Activated CD4-positive, alpha-beta memory T cell treated with anti-CD3 and anti-CD28 coated beads for 36 hours (primary cell): ENCODE results near the gene REG4. TPM values are rescaled to one million over a fixed set of nuclear protein-coding genes. Genes with fewer than 3 reads are reported as not detected.

Experiments
- CTCF ChIA-PET: fragments of 350-600 bp; sonication (Branson Sonifier 250); formaldehyde crosslinking; loops from one replicate; lab custom pipeline; 2021; ENCODE audit warnings: antibody characterized with exemption, inconsistent platforms; lab: Charles Lee
- POLR2A ChIA-PET: fragments of 350-600 bp; sonication (Branson Sonifier 250); formaldehyde crosslinking; loops from one replicate; lab custom pipeline; 2021; ENCODE audit warnings: antibody characterized with exemption; lab: Charles Lee
- DNase-seq: peaks from one replicate; pipeline ENCODE4 v3.0.0-alpha.2; 2020
- H3K27ac Mint-ChIP-seq: one replicate; pipeline ENCODE4 v1.8.0; 2021; ENCODE audit warnings: mixed read lengths
- H3K27me3 Mint-ChIP-seq: one replicate; pipeline ENCODE4 v1.8.0; 2021; ENCODE audit warnings: mixed read lengths
- H3K36me3 Mint-ChIP-seq: one replicate; pipeline ENCODE4 v1.8.0; 2021; ENCODE audit warnings: mixed read lengths
- H3K4me1 Mint-ChIP-seq: one replicate; pipeline ENCODE4 v1.8.0; 2021; ENCODE audit warnings: low read depth, mixed read lengths
- H3K4me3 Mint-ChIP-seq: one replicate; pipeline ENCODE4 v1.8.0; 2021; ENCODE audit warnings: mild to moderate bottlenecking, mixed read lengths
- H3K9me3 Mint-ChIP-seq: one replicate; pipeline ENCODE4 v1.8.0; 2021; ENCODE audit warnings: mixed read lengths
- intact Hi-C: fragments of 100-400 bp; cut with micrococcal nuclease; formaldehyde crosslinking; loops from one replicate; pipeline ENCODE4 v1.15.1; 2023
- total RNA-seq, 2 experiments: library from RNA; stranded (reverse); gene quantifications; one replicate each; pipeline ENCODE4 v1.2.3, GENCODE V29; 2021

The REG4 gene
- total RNA-seq, 2 experiments from 2014 or later, result not detected

GRCh38 chr1:119828266-119828665 is 17.0 kb upstream of the REG4 start:
- Mint-ChIP-seq H3K27me3 (peaks cover 12% of the 10 kb centered on the region), H3K4me1 (no peaks in the 10 kb centered on the region), H3K4me3 (no peak overlapping the region), H3K9me3 (no peaks in the 10 kb centered on the region), H3K27ac (no peak overlapping the region), H3K36me3 (no peaks in the 10 kb centered on the region)
- intact Hi-C loops, result no loop called here
- ChIA-PET CTCF (interaction anchor here (0.7 to 1.4 kb wide), 3 partner anchors 10 to 19 kb away, joined by 3 to 6 read pairs (median 4); no protein-coding TSS in a partner anchor), POLR2A (no interaction called here)
- DNase-seq, result no peak

GRCh38 chr1:119827010-119827409 is 15.8 kb upstream of the REG4 start:
- POLR2A ChIA-PET, result no interaction called here
- CTCF ChIA-PET, result interaction anchor here (0.8 kb wide), 1 partner anchor 15 kb away, joined by 3 read pairs; no protein-coding TSS in a partner anchor
- Mint-ChIP-seq H3K27me3 (peaks cover 13% of the 10 kb centered on the region), H3K27ac (no peak overlapping the region), H3K4me1 (no peaks in the 10 kb centered on the region), H3K4me3 (no peak overlapping the region), H3K9me3 (no peaks in the 10 kb centered on the region), H3K36me3 (no peaks in the 10 kb centered on the region)
- intact Hi-C loops, result no loop called here
- no peak for DNase-seq

- DNase-seq, result no peak
- H3K4me3 Mint-ChIP-seq, result no peak overlapping the region
- POLR2A ChIA-PET, result no interaction called here
- no peaks in the 10 kb centered on the region for H3K9me3 Mint-ChIP-seq
- H3K4me1 Mint-ChIP-seq, result no peaks in the 10 kb centered on the region
- intact Hi-C loops, result no loop called here
- H3K27ac Mint-ChIP-seq, result no peak overlapping the region
- peaks cover 5% of the 10 kb centered on the region for H3K27me3 Mint-ChIP-seq
- CTCF ChIA-PET, result interaction anchor here (2.7 kb wide), 1 partner anchor 13 kb away, joined by 9 read pairs; no protein-coding TSS in a partner anchor
- H3K36me3 Mint-ChIP-seq, result no peaks in the 10 kb centered on the region
These were observed 11.1 kb upstream of the REG4 start for GRCh38 chr1:119822406-119822805.

GRCh38 chr1:119818181-119818580 is 6.9 kb upstream of the REG4 start:
- H3K27me3 Mint-ChIP-seq, result peaks cover 5% of the 10 kb centered on the region
- no peak for DNase-seq
- H3K4me3 Mint-ChIP-seq, result no peak overlapping the region
- ChIA-PET CTCF (interaction anchor here (1.3 kb wide), 1 partner anchor 9 kb away, joined by 7 read pairs; no protein-coding TSS in a partner anchor), POLR2A (no interaction called here)
- H3K9me3 Mint-ChIP-seq, result no peaks in the 10 kb centered on the region
- no peaks in the 10 kb centered on the region for H3K4me1 Mint-ChIP-seq
- intact Hi-C loops, result no loop called here
- no peak overlapping the region for H3K27ac Mint-ChIP-seq
- H3K36me3 Mint-ChIP-seq, result no peaks in the 10 kb centered on the region

- no peak overlapping the region for H3K27ac Mint-ChIP-seq
- CTCF ChIA-PET, result interaction anchor here (1.1 to 1.2 kb wide), 2 partner anchors 71 to 73 kb away, joined by 3 read pairs; no protein-coding TSS in a partner anchor
- H3K36me3 Mint-ChIP-seq, result no peaks in the 10 kb centered on the region
- peaks cover 2% of the 10 kb centered on the region for H3K27me3 Mint-ChIP-seq
- no peaks in the 10 kb centered on the region for H3K9me3 Mint-ChIP-seq
- H3K4me1 Mint-ChIP-seq, result no peaks in the 10 kb centered on the region
- DNase-seq, result no peak
- POLR2A ChIA-PET, result no interaction called here
- H3K4me3 Mint-ChIP-seq, result no peak overlapping the region
- intact Hi-C loops, result no loop called here
These were observed 5.1 kb upstream of the REG4 start for GRCh38 chr1:119816407-119816806.

- DNase-seq, result no peak
- intact Hi-C loops, result no loop called here
- Mint-ChIP-seq H3K36me3 (no peaks in the 10 kb centered on the region), H3K4me3 (no peak overlapping the region), H3K27ac (no peak overlapping the region), H3K9me3 (no peaks in the 10 kb centered on the region), H3K27me3 (peaks cover 2% of the 10 kb centered on the region), H3K4me1 (no peaks in the 10 kb centered on the region)
- POLR2A ChIA-PET, result no interaction called here
- CTCF ChIA-PET, result interaction anchor here (0.6 to 1.1 kb wide), 2 partner anchors 12 to 71 kb away, joined by 3 to 4 read pairs; no protein-coding TSS in a partner anchor
These were observed 4.7 kb upstream of the REG4 start for GRCh38 chr1:119815928-119816327.

- DNase-seq, result no peak
- no peaks in the 10 kb centered on the region for H3K9me3 Mint-ChIP-seq
- no peak overlapping the region for H3K27ac Mint-ChIP-seq
- H3K27me3 Mint-ChIP-seq, result peaks cover 2% of the 10 kb centered on the region
- H3K4me1 Mint-ChIP-seq, result no peaks in the 10 kb centered on the region
- no peaks in the 10 kb centered on the region for H3K36me3 Mint-ChIP-seq
- ChIA-PET CTCF (interaction anchor here (0.6 to 1.1 kb wide), 2 partner anchors 12 to 72 kb away, joined by 3 to 4 read pairs; no protein-coding TSS in a partner anchor), POLR2A (no interaction called here)
- intact Hi-C loops, result no loop called here
- no peak overlapping the region for H3K4me3 Mint-ChIP-seq
These were observed 4.1 kb upstream of the REG4 start for GRCh38 chr1:119815361-119815760.

- Mint-ChIP-seq H3K4me1 (peaks cover under 1% of the 10 kb centered on the region), H3K9me3 (no peaks in the 10 kb centered on the region), H3K27ac (no peak overlapping the region), H3K4me3 (no peak overlapping the region), H3K36me3 (no peaks in the 10 kb centered on the region), H3K27me3 (peaks cover 2% of the 10 kb centered on the region)
- intact Hi-C loops, result no loop called here
- no peak for DNase-seq
- ChIA-PET CTCF (no interaction called here), POLR2A (no interaction called here)
These were observed 3.0 kb upstream of the REG4 start for GRCh38 chr1:119814288-119814687.

- Mint-ChIP-seq H3K9me3 (no peaks in the 10 kb centered on the region), H3K36me3 (no peaks in the 10 kb centered on the region), H3K4me3 (no peak overlapping the region), H3K27ac (no peak overlapping the region), H3K27me3 (peaks cover 16% of the 10 kb centered on the region), H3K4me1 (peaks cover 4% of the 10 kb centered on the region)
- intact Hi-C loops, result no loop called here
- CTCF ChIA-PET, result interaction anchor here (0.7 to 1.5 kb wide), 4 partner anchors 13 to 68 kb away, joined by 3 to 5 read pairs (median 3); no protein-coding TSS in a partner anchor
- POLR2A ChIA-PET, result no interaction called here
- no peak for DNase-seq
These were observed 811 bp upstream of the REG4 start for GRCh38 chr1:119811985-119812557.

GRCh38 chr1:119808972-119809550 is 2.2 kb downstream of the REG4 start:
- H3K4me1 Mint-ChIP-seq, result peaks cover 4% of the 10 kb centered on the region
- intact Hi-C loops, result no loop called here
- H3K4me3 Mint-ChIP-seq, result no peak overlapping the region
- no peak overlapping the region for H3K27ac Mint-ChIP-seq
- no peaks in the 10 kb centered on the region for H3K36me3 Mint-ChIP-seq
- no peaks in the 10 kb centered on the region for H3K9me3 Mint-ChIP-seq
- ChIA-PET CTCF (interaction anchor here (0.6 to 4.0 kb wide), 25 partner anchors 9 to 159 kb away, joined by 3 to 29 read pairs (median 5); partner anchors contain the start of gene HMGCS2), POLR2A (no interaction called here)
- peaks cover 16% of the 10 kb centered on the region for H3K27me3 Mint-ChIP-seq
- peak; percentile 78 for DNase-seq

GRCh38 chr1:119808491-119808890 is 2.8 kb downstream of the REG4 start:
- ChIA-PET CTCF (interaction anchor here (0.6 to 4.0 kb wide), 22 partner anchors 10 to 159 kb away, joined by 3 to 29 read pairs (median 4); partner anchors contain the start of gene HMGCS2), POLR2A (no interaction called here)
- Mint-ChIP-seq H3K9me3 (no peaks in the 10 kb centered on the region), H3K4me1 (peaks cover 4% of the 10 kb centered on the region), H3K27ac (no peak overlapping the region), H3K4me3 (no peak overlapping the region), H3K36me3 (no peaks in the 10 kb centered on the region), H3K27me3 (peaks cover 14% of the 10 kb centered on the region)
- no peak for DNase-seq
- intact Hi-C loops, result no loop called here

- no peak overlapping the region for H3K4me3 Mint-ChIP-seq
- H3K9me3 Mint-ChIP-seq, result no peaks in the 10 kb centered on the region
- H3K4me1 Mint-ChIP-seq, result peaks cover 4% of the 10 kb centered on the region
- H3K27me3 Mint-ChIP-seq, result peaks cover 14% of the 10 kb centered on the region
- intact Hi-C loops, result no loop called here
- DNase-seq, result no peak
- no peak overlapping the region for H3K27ac Mint-ChIP-seq
- no peaks in the 10 kb centered on the region for H3K36me3 Mint-ChIP-seq
- ChIA-PET CTCF (interaction anchor here (0.6 to 4.0 kb wide), 2 partner anchors 10 to 19 kb away, joined by 3 to 29 read pairs; no protein-coding TSS in a partner anchor), POLR2A (no interaction called here)
These were observed 4.8 kb downstream of the REG4 start for GRCh38 chr1:119806489-119806888.
